Measurements from ENCODE around the gene ZNF618.

- TF ChIP-seq, protein P1, sequence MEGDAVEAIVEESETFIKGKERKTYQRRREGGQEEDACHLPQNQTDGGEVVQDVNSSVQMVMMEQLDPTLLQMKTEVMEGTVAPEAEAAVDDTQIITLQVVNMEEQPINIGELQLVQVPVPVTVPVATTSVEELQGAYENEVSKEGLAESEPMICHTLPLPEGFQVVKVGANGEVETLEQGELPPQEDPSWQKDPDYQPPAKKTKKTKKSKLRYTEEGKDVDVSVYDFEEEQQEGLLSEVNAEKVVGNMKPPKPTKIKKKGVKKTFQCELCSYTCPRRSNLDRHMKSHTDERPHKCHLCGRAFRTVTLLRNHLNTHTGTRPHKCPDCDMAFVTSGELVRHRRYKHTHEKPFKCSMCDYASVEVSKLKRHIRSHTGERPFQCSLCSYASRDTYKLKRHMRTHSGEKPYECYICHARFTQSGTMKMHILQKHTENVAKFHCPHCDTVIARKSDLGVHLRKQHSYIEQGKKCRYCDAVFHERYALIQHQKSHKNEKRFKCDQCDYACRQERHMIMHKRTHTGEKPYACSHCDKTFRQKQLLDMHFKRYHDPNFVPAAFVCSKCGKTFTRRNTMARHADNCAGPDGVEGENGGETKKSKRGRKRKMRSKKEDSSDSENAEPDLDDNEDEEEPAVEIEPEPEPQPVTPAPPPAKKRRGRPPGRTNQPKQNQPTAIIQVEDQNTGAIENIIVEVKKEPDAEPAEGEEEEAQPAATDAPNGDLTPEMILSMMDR (IDR thresholded peaks at IDR 0.05), result no peak
- TF ChIP-seq EP300 (IDR thresholded peaks at IDR 0.05) (no peak), POLR2A (IDR thresholded peaks at IDR 0.05) (no peak)
Measured at GRCh38 chr9:114076237-114077161, 200.4 kb downstream of the ZNF618 start.
